DMS114 treated with DMSO at 0.1 percent for 48 hours (cell line): Measurements from ENCODE around the gene IFNA5.

Experiments
- DNase-seq: peaks from one replicate; lab custom pipeline; 2025; ENCODE audit not compliant: unreplicated experiment; lab: John Stamatoyannopoulos, UW

IFNA5 gene

GRCh38 chr9:21294904-21295538 lies 10.1 kb downstream of the IFNA5 start:
- no peak for DNase-seq

DNA sequence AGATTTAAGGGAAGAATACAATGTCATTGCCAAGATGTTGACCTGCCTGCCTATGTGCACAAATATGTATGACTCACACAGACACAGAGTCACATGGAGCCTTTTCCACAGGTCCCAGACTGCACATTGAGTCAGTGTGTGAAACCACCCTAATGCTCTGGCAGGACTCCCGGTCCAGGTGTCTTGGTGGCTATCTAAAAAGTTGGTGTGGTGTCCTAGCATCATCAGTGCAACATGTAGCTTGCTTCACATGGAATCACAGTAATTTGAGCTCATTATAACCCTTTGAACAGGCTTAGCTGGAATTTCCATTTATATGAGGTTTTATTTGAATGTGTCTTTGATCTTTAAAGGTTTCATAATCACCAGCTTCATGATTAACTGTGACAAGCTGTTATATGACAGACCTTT lies 10.7 kb downstream of the IFNA5 start:
- no peak for DNase-seq

- no peak for DNase-seq
Observed at GRCh38 chr9:21289848-21290247, 15.3 kb downstream of the IFNA5 start.

GRCh38 chr9:21287280-21287679 lies 17.8 kb downstream of the IFNA5 start:
- no peak for DNase-seq

DNA sequence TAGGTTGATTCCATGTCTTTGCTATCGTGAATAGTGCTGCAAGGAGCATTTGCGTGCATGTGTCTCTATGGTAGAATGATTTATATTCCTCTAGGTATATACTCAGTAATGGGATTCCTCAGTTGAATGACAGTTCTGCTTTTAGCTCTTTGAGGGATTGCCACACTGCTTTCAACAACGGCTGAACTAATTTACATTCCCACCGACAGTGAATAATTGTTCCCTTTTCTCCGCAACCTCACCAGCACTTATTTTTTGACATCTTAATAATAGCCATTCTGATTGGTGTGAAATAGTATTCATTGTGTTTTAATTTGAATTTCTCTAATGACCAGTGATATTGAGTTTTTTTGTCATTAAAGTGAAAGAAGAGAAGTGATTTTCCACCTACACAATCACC lies 18.5 kb downstream of the IFNA5 start:
- no peak for DNase-seq

DNA sequence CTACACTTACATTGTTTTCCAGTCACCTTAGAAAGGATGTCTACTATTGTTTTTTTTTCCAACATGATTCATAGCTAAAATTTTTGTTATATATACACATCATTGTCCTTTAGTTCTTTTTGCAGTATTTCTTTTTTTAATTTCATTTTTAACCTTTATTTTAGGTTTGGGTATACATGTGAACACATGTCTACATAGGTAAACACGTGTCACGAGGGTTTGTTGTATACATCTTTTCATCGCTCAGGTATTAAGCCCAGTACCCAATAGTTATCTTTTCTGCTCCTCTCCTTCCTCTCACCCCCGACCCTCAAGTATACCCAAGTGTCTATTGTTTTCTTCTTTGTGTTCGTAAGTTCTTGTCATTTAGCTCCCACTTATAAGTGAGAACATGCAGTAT lies 19.0 kb downstream of the IFNA5 start:
- DNase-seq = no peak

GRCh38 chr9:21281275-21281674 lies 23.8 kb downstream of the IFNA5 start:
- no peak for DNase-seq

DNA sequence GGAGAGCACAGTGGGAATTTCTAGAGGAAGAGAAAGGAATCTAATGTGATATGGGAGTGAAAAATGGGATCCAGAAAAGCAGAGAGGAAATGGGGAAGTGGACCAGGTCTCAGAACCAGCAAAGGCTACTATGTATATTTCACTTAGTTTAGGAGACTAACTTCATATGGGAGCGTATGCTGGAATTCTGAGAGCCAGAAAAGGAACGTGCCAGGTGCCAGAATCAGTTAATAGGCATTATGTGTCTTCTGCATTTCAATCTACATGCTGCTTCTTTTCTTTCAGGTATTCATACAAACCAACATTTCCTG lies 36.8 kb downstream of the IFNA5 start:
- no peak for DNase-seq

DNA sequence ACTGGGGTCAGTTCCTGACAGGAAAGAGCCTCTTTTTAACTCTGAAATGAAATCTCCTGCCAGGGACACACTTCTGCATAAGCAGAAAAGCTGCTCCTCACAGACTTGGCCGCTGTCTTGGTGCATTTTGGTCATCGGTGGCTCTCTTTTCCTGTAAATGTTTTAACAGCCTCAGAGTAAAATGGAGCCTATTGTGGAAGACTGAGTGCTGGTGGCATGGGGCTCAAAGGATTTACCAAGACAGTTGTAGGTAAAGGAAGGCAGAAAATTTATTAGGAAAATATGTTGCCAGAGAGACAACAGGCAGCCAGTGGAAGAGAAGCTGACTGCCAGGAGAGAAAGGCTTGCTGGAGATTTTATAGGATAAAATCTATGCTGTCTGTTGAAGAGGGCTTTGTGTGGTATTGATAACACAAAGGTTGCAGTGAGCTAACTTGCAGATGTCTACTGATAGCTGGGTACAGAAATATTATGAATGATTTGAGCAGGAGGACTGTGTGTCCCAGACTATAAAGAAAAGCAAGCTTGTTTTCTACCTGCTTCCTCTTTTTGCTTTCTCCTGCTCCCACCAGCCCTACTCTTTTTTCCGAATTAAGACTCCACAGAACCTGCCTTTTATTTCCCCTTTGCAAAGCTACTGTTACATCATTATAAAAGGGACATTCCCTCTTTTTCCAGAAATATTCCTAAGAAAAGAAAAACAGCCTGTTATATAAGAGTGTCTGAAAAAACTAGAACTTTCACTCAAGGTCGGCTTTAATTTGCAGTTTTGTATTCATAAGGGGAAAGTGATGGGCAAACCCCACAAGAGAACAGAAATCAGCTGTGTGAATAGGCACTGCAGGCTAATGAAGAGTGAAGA lies 37.4 kb downstream of the IFNA5 start:
- no peak for DNase-seq

DNA sequence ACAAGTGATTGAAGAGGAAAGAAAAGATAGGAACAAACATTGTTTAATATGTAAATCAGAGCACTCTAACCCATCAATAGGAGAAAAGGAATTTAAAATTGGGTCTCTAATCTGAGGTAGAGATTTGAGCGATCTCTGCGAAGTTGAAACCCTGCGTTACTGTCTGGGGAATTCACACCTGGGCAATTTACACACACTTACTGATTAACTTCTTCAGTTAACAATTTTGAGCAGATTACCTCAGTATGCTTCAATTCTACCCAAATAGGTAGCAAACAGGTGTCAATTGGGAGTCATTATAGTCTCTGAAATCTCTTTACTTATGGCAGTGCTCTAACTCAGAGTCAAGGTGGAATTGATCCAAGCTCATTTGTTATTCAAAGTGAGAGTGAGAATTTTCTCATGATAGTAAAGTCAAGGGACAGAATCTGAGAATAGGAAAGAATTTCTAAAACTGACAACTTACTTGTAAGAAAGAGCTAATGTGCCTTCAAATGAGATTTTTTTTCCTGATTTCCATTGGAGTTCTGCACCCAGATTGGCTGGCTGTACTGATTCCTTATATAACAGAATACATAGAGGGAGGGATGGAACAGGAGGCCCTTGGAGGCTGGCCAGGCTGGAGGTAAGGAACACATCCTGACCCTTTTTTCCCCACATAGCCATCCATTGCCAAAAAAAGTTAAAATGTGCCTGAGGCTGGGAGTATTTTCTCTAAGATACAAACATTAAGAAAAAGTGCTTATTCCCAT lies 38.2 kb downstream of the IFNA5 start:
- DNase-seq = no peak

GRCh38 chr9:21265421-21266189 lies 39.5 kb downstream of the IFNA5 start:
- no peak for DNase-seq

DNA sequence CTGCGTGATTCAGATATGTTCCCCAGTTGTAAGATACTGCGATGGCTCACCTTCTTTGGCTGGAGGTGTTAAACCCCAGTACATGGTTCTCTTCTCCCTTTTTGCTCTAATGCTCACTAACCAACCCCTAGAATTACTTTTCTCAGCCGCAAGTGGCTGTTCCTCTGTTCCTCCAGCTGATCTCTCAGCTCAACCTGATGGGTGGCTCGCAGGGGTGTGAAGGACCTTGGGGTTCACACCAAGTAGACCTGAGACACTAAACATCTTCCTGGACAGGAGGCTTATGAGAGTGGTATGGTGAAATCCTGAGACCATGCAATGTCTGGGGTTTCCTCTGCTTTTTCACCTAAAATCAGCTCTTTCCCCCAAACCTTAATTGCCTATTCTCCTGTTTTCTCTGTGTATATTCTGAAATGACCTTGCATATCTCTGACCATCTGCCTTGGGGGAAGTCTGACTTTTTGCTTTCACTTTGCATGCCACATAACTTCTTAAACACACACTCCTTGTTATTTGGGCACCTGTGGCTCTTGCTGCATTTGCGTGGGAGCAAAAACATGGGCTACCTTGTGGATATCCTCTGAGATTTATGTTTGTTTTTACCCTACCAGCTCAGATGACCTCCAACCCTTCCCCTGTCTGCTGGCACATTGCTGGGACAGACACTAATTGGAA lies 49.4 kb downstream of the IFNA5 start:
- DNase-seq = no peak
